Anterior cingulate cortex (tissue), 58 donors: ENCODE measurements around the gene SHLD1.
A peak's percentile ranks its signal among the peaks of the same experiment; 100 is the strongest.

Experiments
- DNase-seq, 58 donors: peaks; one replicate each; lab custom pipeline; 2025; lab: John Stamatoyannopoulos, UW

The SHLD1 gene

GRCh38 chr20:5843054-5843592, 92.9 kb downstream of the SHLD1 start:
- DNase-seq: no peak

GRCh38 chr20:5844063-5844681, 94.0 kb downstream of the SHLD1 start:
- DNase-seq: peak in 2 of 58 donors; percentile 9 to 32

GRCh38 chr20:5845681-5846615, 95.7 kb downstream of the SHLD1 start:
- DNase-seq: peak in 2 of 58 donors; percentile 16 to 36

DNA sequence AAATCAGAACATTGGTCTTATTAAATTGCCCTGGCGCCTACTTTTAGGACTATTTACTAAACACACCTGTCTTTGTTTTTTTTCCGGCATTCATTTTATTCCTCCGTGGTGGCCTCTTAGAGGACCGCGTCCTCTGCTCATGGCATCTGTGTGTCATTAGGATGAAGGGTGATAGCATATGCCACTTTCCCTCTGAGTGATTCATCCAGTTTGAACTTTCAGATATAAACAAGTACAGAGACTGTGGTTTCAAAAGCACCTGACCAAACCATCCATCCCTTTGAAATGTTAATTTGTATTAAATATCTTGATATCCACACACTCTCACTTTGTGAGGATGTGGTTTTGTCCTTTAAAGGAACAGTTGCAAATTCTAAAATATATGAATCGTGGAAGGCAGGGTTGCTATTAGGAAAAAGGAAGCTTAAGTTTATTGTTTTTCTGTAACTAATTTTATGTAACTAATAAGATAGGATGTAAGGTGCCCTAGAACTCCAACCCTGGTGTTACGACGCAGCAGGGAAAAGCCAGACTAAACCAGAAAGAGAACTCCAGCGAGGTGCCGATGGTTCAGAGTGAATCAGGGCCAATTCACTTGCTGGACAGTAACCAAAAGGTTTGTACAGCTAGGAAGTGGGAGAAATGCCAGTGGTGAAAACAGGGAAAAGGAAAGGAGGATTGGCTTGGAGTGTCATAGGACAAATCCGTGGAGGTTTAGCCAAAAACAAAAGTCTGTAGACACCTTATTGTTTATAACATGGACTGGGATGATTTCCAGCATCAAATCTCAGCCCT, 98.7 kb downstream of the SHLD1 start:
- no peak for DNase-seq

DNA sequence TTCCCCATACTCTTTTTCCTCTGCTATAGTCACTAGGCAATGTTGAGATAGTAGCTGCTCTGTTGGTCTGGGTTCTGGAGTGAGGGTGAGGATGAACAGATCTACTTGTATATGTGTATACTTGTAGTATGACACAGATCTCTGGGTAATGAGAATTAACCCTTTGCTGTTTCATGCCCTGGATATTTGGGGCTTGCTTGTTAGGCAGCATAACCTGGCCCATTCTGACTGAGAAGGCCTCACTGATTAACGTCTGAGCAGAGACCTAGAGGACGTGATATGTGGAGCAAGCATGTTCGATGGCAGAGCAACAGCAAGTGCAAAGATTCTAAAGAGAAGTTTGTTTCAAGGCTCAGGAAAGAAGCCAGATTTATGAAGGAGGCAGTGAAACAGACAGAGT, 105.7 kb downstream of the SHLD1 start:
- DNase-seq: no peak

DNA sequence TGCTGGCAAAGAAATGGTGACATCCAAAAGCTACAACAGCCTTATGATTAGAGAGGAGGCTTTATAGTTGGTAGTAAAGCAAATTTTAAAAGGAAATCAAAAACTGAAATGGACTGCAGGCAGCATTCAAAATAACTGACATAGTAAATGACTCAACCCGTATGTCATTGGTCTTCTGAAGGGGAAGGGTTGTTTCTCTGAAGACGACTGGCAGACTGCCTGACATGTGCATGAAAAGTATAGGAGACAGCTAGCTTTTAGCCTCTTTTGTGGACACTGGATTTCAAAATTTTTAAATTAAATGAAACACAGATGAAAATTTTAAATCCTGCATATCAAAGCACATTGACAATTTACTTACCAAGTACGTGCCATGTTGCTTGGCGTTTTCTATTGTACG, 109.4 kb downstream of the SHLD1 start:
- DNase-seq: no peak

DNA sequence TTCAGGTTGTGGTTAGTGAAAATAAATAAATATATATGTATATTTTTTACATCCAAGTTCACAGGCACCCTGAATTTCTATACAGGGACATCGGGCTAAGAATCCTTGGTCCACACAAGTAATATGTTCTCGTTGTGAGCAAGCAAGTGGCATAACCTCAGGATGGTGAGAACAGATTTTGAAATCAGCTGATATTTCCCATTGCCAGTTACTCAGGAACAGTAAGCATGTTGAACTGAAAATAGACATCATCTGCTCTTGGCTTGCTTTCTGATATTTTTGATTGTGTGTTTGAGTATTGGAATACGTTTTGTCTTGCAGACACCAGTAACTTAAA, 112.5 kb downstream of the SHLD1 start:
- DNase-seq: no peak

GRCh38 chr20:5863040-5863833, 113.0 kb downstream of the SHLD1 start:
- peak in 14 of 58 donors; percentile 1 to 56 (median 20) for DNase-seq

GRCh38 chr20:5864428-5864827, 114.2 kb downstream of the SHLD1 start:
- no peak for DNase-seq

GRCh38 chr20:5864873-5865587, 114.8 kb downstream of the SHLD1 start:
- DNase-seq: no peak

GRCh38 chr20:5865604-5866003, 115.4 kb downstream of the SHLD1 start:
- DNase-seq: no peak

GRCh38 chr20:5870568-5870981, 120.4 kb downstream of the SHLD1 start:
- DNase-seq: peak in 2 of 58 donors; percentile 23 to 33

DNA sequence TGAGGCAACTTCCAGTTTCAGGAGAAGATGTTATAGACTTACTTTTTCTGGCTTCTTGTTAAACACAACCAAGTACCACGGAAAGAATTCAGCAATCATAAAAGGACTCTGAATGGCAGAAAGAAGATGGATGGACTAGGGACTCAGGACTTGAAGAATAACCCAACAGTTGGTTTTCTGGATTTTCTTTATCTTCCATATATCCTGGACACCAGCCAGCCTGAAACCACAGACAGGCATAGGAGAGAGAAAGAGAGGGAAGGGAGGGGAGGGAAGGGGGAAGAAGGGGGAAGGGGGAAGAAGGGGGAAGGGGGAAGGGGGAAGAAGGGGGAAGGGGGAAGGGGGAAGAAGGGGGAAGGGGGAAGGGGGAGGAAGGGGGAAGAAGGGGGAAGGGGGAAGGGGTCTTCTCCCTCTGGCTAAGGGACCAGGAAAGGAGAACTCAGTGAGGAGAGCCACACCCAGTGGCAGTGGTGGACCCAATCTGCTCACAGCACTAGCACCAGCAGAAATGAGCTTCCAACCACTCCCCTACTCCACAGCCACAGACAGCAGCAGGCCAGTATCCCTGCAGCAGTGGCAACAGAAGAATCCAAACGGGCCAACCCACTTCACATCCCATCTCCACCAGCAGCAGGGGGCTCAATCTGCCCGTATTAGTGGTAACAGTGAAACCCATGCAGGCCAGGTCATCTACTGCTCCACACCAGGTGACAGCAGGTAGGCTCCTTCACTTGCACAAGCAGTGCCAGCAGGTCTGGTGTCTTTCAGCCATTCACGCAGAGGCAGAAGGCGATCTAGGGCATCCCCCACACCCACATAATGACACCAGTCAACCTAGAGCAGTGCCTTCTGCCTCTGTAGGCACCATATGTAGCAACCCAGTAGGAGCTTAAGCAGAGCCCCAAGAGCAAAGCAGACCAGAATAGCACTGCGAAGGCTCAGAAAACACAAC, 121.5 kb downstream of the SHLD1 start:
- DNase-seq: peak in 1 of 58 donors; percentile 42

DNA sequence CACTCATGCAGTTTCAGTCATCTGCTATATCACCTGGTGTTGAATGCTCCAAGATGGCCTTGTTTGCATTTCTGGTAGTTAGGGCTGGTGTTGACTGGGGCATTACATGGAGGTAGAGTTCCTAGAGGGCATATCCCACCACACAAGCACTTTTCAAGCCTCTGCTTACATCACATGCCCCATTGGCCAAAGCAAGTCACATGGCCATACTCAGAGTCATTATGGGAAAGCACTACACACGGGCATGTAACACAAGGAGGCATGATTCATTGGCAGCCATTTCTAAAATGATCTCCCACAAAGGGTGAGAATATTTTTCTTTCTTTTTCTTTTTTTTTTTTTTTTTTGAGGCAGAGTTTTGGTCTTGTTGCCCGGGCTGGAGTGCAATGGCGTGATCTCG, 126.9 kb downstream of the SHLD1 start:
- DNase-seq: no peak

GRCh38 chr20:5880326-5880725, 130.1 kb downstream of the SHLD1 start:
- no peak for DNase-seq

DNA sequence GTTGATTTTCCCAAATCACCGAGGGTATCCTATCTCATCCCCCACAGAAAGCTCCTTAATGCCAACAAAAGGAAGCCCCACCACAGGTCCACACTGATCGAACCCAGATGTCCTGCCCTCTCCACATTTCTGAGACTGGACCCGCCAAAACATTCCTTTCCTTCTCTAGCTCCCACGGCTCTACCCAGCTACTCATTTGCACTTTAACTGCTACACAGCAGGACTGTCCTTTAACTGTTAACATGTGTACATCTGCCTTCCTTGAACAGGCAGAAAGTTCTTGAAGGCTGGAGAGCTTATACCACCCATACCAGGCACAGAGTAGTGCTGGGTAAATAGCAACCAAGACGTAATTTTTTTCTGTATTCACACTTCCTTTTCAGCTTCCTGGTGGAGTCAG, 131.5 kb downstream of the SHLD1 start:
- DNase-seq: no peak

DNA sequence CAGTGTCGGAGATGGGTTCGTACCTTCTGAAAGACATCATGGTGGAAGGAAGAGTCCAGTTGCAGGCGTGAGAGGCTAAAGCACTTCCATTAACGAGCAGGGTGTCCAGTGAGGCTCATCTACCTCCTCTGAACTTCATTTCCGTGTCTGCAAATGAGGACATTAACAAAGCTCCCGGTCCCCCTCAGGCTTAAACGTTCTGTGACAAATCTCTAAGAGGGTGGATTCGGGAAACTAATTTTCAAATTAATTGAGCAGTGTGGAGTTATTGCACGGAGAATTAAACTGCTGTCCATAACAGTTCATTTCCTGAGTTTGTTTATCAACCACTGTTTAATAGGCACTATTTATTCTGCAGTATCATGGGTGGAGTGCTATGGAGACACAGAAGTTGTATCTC, 132.0 kb downstream of the SHLD1 start:
- no peak for DNase-seq
